GM12801 (cell line): ENCODE measurements around the gene OR4K17.

Experiments
- TF ChIP-seq, protein P1 (sequence below): IDR thresholded peaks from one replicate; pipeline ENCODE4 v1.5.1; 2011; ENCODE audit warnings: control low read depth; ENCODE audit not compliant: insufficient read length; ENCODE audit errors: extremely low read depth

The OR4K17 gene

DNA sequence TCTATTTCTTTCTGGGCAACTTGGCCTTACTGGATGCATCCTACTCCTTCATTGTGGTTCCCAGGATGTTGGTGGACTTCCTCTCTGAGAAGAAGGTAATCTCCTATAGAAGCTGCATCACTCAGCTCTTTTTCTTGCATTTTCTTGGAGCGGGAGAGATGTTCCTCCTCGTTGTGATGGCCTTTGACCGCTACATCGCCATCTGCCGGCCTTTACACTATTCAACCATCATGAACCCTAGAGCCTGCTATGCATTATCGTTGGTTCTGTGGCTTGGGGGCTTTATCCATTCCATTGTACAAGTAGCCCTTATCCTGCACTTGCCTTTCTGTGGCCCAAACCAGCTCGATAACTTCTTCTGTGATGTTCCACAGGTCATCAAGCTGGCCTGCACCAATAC lies 33.4 kb downstream of the OR4K17 start:
- TF ChIP-seq, protein P1, sequence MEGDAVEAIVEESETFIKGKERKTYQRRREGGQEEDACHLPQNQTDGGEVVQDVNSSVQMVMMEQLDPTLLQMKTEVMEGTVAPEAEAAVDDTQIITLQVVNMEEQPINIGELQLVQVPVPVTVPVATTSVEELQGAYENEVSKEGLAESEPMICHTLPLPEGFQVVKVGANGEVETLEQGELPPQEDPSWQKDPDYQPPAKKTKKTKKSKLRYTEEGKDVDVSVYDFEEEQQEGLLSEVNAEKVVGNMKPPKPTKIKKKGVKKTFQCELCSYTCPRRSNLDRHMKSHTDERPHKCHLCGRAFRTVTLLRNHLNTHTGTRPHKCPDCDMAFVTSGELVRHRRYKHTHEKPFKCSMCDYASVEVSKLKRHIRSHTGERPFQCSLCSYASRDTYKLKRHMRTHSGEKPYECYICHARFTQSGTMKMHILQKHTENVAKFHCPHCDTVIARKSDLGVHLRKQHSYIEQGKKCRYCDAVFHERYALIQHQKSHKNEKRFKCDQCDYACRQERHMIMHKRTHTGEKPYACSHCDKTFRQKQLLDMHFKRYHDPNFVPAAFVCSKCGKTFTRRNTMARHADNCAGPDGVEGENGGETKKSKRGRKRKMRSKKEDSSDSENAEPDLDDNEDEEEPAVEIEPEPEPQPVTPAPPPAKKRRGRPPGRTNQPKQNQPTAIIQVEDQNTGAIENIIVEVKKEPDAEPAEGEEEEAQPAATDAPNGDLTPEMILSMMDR: no peak

DNA sequence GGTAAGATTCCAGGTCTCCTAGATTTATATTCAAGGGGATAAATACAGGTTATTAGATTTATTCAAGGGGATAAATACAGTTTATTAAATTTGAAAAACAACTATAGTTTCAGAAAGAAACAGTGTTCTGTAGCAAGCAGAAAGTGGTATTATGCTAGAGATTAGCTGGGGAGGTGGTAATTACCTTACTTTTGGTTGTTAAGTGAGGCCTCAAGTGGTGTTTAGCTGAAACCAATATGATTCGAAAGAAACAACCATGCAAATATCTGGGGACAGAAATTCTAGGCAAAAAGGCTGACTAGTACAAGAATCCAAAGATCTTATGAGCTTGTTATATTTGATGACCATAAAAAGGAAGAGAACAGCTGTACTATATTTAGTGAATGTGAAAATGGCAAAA lies 34.3 kb downstream of the OR4K17 start:
- TF ChIP-seq, protein P1: no peak

DNA sequence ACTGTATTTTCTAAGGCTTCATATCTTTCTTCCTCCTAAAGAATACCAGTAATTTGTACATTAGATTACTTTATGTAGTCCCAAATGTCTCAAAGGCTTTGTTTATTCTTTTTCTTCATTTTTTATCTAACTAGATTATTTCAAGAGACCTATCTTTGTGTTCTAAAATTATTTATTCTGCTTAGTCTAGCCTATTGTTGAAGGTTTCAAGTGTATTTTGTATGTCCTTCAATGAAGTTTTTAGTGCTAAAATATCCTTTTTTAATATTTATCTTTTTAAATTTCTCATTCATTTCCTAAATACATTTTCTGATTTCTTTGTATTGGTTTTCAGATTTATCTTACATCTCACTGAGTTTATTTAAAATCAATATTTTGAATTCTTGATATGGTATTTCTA lies 53.9 kb downstream of the OR4K17 start:
- TF ChIP-seq, protein P1: no peak

DNA sequence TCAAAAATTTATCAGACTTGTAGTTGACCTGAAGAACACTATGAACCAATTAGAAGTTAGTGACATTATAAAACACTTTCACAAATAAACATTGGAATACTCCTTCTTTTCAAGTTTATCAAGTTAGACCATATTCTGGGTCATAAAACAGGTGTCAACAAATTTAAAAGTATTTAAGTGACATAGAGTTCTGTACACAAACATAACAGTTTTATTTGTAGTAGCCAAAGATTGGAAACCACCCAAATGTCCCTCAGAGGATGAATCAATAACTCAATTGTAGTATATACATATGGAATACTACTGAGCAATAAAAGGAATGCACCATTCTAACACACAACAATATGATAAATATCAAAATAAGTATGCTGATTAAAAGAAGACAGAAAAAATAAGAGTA lies 56.6 kb downstream of the OR4K17 start:
- TF ChIP-seq, protein P1: no peak
